Nephron progenitor cell (in vitro differentiated cells): Measurements from ENCODE around the gene TDRD7.

Source experiments
- DNase-seq: peaks from one replicate; pipeline ENCODE4 v3.0.0; 2021
- H3K27ac Mint-ChIP-seq: 2 replicates; pipeline ENCODE4 v1.8.0; 2021; ENCODE audit warnings: mild to moderate bottlenecking, moderate library complexity, mixed read lengths
- H3K27me3 Mint-ChIP-seq: 2 replicates; pipeline ENCODE4 v1.8.0; 2021; ENCODE audit warnings: mild to moderate bottlenecking, low read depth, mixed read lengths; ENCODE audit not compliant: poor library complexity
- H3K36me3 Mint-ChIP-seq: 2 replicates; pipeline ENCODE4 v1.8.0; 2021; ENCODE audit warnings: low read depth, mixed read lengths
- H3K4me1 Mint-ChIP-seq: 2 replicates; pipeline ENCODE4 v1.8.0; 2021; ENCODE audit warnings: mixed read lengths
- H3K4me3 Mint-ChIP-seq: 2 replicates; pipeline ENCODE4 v1.8.0; 2021; ENCODE audit warnings: mild to moderate bottlenecking, moderate library complexity, mixed read lengths
- H3K9me3 Mint-ChIP-seq: 2 replicates; pipeline ENCODE4 v1.8.0; 2021; ENCODE audit warnings: mild to moderate bottlenecking, moderate library complexity, mixed read lengths
- TF ChIP-seq, protein P1 (sequence below): fragments of 200-600 bp; sonication (generic); IDR thresholded peaks from 2 replicates; pipeline ENCODE4 v1.5.0; 2021; ENCODE audit warnings: antibody characterized with exemption

Gene TDRD7

DNA sequence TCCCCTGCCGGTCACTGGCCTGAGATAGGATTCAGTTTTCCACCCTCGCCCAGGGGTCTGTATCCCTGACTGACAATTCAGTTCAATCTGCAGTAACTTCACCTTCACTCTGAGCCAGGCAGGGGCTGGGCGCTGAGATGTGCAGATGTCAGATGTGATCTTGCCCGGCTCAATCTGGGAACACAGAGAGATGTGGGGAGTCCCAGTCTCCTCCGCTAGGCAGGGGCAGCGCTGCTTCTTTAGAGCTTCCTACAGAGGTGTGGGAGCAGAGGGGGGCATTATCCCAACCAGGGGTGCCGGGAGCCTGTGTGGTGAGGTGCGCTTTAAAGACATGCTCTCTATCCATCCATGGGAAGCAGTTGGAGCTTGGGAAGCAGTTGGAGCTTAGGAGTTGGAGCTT is 104.2 kb downstream of the TDRD7 start:
- peaks cover 24% of the 10 kb centered on the region for H3K27me3 Mint-ChIP-seq
- H3K4me1 Mint-ChIP-seq: peaks cover 73% of the 10 kb centered on the region
- H3K27ac Mint-ChIP-seq: peak overlapping the region; percentile 43
- no peak for DNase-seq
- no peaks in the 10 kb centered on the region for H3K36me3 Mint-ChIP-seq
- TF ChIP-seq, protein P1, sequence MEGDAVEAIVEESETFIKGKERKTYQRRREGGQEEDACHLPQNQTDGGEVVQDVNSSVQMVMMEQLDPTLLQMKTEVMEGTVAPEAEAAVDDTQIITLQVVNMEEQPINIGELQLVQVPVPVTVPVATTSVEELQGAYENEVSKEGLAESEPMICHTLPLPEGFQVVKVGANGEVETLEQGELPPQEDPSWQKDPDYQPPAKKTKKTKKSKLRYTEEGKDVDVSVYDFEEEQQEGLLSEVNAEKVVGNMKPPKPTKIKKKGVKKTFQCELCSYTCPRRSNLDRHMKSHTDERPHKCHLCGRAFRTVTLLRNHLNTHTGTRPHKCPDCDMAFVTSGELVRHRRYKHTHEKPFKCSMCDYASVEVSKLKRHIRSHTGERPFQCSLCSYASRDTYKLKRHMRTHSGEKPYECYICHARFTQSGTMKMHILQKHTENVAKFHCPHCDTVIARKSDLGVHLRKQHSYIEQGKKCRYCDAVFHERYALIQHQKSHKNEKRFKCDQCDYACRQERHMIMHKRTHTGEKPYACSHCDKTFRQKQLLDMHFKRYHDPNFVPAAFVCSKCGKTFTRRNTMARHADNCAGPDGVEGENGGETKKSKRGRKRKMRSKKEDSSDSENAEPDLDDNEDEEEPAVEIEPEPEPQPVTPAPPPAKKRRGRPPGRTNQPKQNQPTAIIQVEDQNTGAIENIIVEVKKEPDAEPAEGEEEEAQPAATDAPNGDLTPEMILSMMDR: no peak
- H3K9me3 Mint-ChIP-seq: no peaks in the 10 kb centered on the region
- H3K4me3 Mint-ChIP-seq: no peak overlapping the region

DNA sequence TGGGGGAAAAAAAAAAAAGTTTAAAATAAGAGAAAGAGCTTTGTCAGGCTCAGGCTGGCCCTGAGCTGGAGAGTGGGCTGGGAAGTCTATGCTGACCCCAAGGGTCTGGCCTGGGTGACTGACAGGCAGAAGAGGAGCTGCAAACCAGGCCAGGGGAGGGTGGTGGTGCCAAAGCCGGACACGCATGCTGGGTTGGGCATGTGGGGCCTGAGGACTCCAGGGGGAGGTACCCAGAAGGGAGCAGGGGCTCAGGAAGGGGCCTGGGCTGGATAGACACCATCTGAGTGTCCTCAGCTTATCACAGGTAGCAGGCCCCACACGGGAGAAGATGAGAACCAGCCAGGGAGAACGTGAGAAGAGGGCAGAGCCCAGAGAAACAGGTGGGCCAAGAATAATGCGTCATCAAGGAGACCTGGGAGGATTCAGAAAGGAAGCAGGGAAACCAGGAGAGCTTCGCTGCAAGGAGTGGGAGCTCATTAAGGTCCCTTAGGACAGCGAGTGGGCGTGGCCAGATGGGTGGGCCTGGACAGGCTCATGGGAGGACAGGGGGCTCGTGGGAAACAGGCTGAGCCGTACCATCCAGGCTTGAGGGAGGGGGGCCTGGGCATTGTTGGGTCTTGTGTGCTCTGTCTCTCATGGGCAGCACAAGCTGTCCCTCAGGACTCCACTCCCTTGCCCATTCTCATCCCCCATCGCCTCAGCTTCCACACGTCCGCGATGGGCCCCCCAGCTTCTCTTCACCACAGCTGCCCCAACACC is 105.6 kb downstream of the TDRD7 start:
- DNase-seq: no peak
- H3K4me1 Mint-ChIP-seq: peaks cover 65% of the 10 kb centered on the region
- H3K36me3 Mint-ChIP-seq: no peaks in the 10 kb centered on the region
- TF ChIP-seq, protein P1: no peak
- peaks cover 24% of the 10 kb centered on the region for H3K27me3 Mint-ChIP-seq
- no peaks in the 10 kb centered on the region for H3K9me3 Mint-ChIP-seq
- H3K4me3 Mint-ChIP-seq: no peak overlapping the region
- H3K27ac Mint-ChIP-seq: no peak overlapping the region

DNA sequence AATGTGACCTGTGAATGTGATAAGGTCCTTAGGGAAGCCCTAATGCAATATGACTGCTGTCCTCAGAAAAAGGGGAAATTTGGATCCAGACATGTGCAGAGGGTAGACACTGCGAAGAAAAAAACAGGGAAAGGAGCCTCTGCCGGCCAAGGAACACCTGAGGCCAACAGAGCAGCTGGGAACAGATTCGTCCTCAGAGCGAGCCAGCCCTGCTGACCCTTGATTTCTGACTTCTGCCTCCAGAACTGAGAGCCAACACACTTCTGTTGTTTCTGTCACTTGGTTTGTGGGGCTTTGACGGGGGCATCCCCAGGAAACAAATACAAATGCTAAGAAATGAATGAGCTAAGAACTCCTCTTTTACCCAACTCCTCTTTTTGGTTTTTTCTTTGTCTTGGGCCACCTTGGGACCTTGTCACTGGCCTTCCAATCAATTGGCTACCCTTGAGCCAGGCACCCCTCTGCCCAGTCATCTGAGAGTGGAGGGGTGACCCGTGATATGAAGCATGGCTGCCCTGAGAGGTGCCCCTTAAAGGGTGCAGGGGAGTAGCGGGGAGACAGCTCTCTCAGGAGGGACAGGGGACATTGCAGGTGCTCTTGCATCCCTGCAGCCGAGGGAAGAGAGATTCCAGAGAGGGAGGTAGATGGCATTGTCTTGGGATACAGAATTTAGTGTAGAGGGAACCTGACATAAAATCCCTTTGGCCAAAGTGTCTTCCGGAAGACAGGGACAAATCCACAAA is 106.4 kb downstream of the TDRD7 start:
- H3K9me3 Mint-ChIP-seq: no peaks in the 10 kb centered on the region
- H3K27ac Mint-ChIP-seq: peak overlapping the region; percentile 85
- TF ChIP-seq, protein P1: no peak
- peaks cover 57% of the 10 kb centered on the region for H3K4me1 Mint-ChIP-seq
- DNase-seq: no peak
- H3K36me3 Mint-ChIP-seq: no peaks in the 10 kb centered on the region
- H3K27me3 Mint-ChIP-seq: peaks cover 23% of the 10 kb centered on the region
- no peak overlapping the region for H3K4me3 Mint-ChIP-seq

DNA sequence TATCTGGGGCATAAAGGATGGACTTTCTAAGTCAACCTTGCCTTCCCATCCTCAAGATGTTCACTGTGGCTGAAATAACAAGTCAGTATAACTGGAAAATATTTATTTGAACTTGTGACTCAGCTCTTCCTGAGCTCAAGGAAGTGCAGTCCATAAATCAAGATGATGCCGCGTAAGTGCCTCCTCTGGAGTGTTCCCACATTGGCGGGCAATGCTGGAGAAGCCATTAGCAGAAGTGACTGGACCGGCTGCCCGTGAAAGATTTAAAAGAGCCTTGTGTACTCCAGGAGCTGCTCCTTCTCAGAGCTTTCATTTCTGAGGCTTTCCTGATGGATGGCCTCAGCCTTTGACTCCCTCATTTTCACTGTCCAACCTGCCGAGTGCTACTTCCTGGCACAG is 107.0 kb downstream of the TDRD7 start:
- H3K36me3 Mint-ChIP-seq: no peaks in the 10 kb centered on the region
- no peaks in the 10 kb centered on the region for H3K9me3 Mint-ChIP-seq
- H3K4me1 Mint-ChIP-seq: peaks cover 54% of the 10 kb centered on the region
- no peak overlapping the region for H3K4me3 Mint-ChIP-seq
- H3K27ac Mint-ChIP-seq: peak overlapping the region; percentile 85
- TF ChIP-seq, protein P1: no peak
- peaks cover 28% of the 10 kb centered on the region for H3K27me3 Mint-ChIP-seq
- peak; percentile 29 for DNase-seq

DNA sequence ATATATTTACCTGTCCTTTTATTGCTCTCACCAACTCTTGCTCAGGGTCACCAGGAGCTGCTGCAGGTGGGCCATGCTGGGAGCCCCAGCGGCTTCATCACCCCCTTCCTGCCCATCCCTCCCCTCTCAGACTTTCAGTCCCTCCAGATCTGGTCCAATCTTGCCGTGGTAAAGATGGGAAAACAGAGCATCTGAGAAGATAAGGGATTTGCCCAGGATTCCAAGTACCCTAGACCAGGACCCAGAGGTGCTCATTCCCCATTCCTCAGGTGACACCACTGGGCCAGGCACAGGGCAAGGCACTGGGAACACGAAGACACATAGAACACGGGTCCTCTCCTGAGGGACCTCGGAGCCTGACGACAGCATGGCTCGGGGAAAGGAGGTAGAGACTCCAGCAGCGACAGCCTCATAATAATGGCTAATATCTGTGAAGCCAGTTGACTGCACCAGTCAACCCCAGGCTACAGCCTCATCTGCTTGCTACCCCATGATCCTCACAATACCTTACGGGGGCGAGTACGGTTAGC is 107.6 kb downstream of the TDRD7 start:
- H3K9me3 Mint-ChIP-seq: no peaks in the 10 kb centered on the region
- DNase-seq: no peak
- no peaks in the 10 kb centered on the region for H3K36me3 Mint-ChIP-seq

More for the DNA sequence above, 107.6 kb downstream of the TDRD7 start:
- peaks cover 34% of the 10 kb centered on the region for H3K27me3 Mint-ChIP-seq
- TF ChIP-seq, protein P1: no peak
- H3K27ac Mint-ChIP-seq: no peak overlapping the region
- no peak overlapping the region for H3K4me3 Mint-ChIP-seq
- peaks cover 54% of the 10 kb centered on the region for H3K4me1 Mint-ChIP-seq
